ENCODE measurements around the gene CEPT1. TPM values are rescaled to one million over a fixed set of nuclear protein-coding genes. Genes with fewer than 3 reads are reported as not detected.

CEPT1 gene
- total and polyA plus RNA-seq, 2 donors (not counting 3 experiments of a cell fraction or from before 2014, with no cell fraction given): 13.6 to 29.1 TPM

DNA sequence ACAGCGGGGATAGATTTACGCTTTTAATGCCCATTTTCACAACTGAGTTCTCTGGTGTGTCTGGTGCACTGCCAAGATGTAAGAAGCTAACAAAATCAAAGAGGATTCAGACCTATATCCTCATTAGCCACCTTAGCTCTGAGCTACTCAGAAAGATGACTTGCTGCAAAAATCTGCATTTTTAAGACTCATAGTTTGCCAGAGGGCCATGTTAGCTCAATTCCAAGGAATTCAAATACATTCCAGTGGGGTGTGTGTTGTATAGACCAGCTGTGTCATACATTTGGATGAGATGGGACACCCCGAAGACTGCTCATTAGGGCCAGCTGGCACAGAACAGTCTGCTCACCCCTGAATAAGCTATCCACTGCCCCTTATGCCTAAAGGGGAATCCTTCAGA is 51.5 kb downstream of the CEPT1 start:
- dilution Hi-C loops (cut with MboI; ENCODE audit: extremely low pct_ligation_motif_present, low sequenced_read_pairs) (no loop called here), intact Hi-C loops (cut with micrococcal nuclease) (no loop called here)
- Histone ChIP-seq H3K9ac (replicated peaks; ENCODE audit: extremely low read depth, insufficient read depth, low read length) (no peak overlapping the region), H2AFZ (ENCODE audit: low read depth, low read length) (no peak overlapping the region), H3K4me1 (ENCODE audit: control insufficient read depth, extremely low read depth, insufficient read depth, low read length) (no peaks in the 10 kb centered on the region), H3K9me1 (replicated peaks; ENCODE audit: control insufficient read depth, extremely low read depth, insufficient read depth, low read length) (no peaks in the 10 kb centered on the region), H3K9me3 (replicated peaks; ENCODE audit: control insufficient read depth, insufficient read depth, low read length) (no peaks in the 10 kb centered on the region), H3K4me3 (replicated peaks in 1 of 3; ENCODE audit: insufficient read depth in 1 of 3, low read depth in 1 of 3, low read length in 3 of 3) (no peak overlapping the region), H3K36me3 (ENCODE audit: control insufficient read depth in 2 of 2, extremely low read depth in 1 of 2, insufficient read depth in 2 of 2, low read length in 2 of 2) (peaks cover 0 to 5% of the 10 kb centered on the region in 2 experiments), H3K27me3 (ENCODE audit: control insufficient read depth in 2 of 2, insufficient read depth in 2 of 2, low read length in 2 of 2) (peaks cover 5 to 6% of the 10 kb centered on the region in 2 experiments), H3K79me2 (ENCODE audit: control insufficient read depth, insufficient read depth, low read length) (no peaks in the 10 kb centered on the region), H3K27ac (ENCODE audit: insufficient read depth, low read depth, low read length) (no peak overlapping the region), H4K20me1 (replicated peaks; ENCODE audit: control insufficient read depth, extremely low read depth, insufficient read depth, low read length) (no peaks in the 10 kb centered on the region), H3K4me2 (ENCODE audit: insufficient read depth, low read length) (no peak overlapping the region)
- TF ChIP-seq GATA2 (IDR thresholded peaks at IDR 0.05; ENCODE audit: insufficient read depth, insufficient read length, low read depth, low read length) (no peak), EZH2 (IDR thresholded peaks at IDR 0.05; ENCODE audit: borderline replicate concordance, low read depth, low read length, severe bottlenecking) (no peak), POLR2A (IDR thresholded peaks at IDR 0.05; ENCODE audit: low read depth, low read length) (no peak), POLR2AphosphoS5 (IDR thresholded peaks at IDR 0.05; ENCODE audit: insufficient read depth, low read depth, low read length) (no peak)
- FAIRE-seq (no peak), DNase-seq (ENCODE audit: low read depth, low spot score) (no peak)
- no TSS peak for BruUV-seq (replicated peaks)
- POLR2A ChIA-PET: no interaction called here
- CTCF ChIA-PET: interaction anchor here (1.0 to 1.1 kb wide), 3 partner anchors 8 to 24 kb away, joined by 3 to 4 read pairs (median 4); partner anchors contain the start of gene DENND2D

DNA sequence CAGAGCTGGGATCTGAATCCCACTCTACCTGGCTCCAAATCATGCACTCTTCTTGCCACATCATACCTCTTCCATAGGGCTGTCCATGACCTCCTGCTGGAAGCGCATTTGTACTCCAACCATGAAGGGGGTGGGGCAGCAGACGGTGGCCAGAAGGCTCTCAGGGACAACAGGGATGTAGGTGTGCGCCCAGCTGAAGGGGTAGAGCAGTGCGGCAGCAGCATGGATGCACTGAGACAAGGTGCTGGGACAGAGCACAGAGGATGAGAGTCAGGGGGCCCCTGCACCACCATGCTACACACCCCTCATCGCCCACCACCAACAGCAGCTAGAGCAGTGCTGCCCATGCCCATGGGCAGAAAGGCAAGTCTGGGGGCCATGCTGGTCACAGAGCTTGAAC is 52.1 kb downstream of the CEPT1 start:
- Histone ChIP-seq H3K79me2 (ENCODE audit: control insufficient read depth, insufficient read depth, low read length) (no peaks in the 10 kb centered on the region), H3K4me1 (ENCODE audit: control insufficient read depth, extremely low read depth, insufficient read depth, low read length) (no peaks in the 10 kb centered on the region), H3K4me2 (ENCODE audit: insufficient read depth, low read length) (no peak overlapping the region), H4K20me1 (replicated peaks; ENCODE audit: control insufficient read depth, extremely low read depth, insufficient read depth, low read length) (no peaks in the 10 kb centered on the region), H3K9ac (replicated peaks; ENCODE audit: extremely low read depth, insufficient read depth, low read length) (no peak overlapping the region), H3K9me3 (replicated peaks; ENCODE audit: control insufficient read depth, insufficient read depth, low read length) (no peaks in the 10 kb centered on the region), H3K27ac (ENCODE audit: insufficient read depth, low read depth, low read length) (no peak overlapping the region), H3K4me3 (replicated peaks in 1 of 3; ENCODE audit: insufficient read depth in 1 of 3, low read depth in 1 of 3, low read length in 3 of 3) (no peak overlapping the region), H3K9me1 (replicated peaks; ENCODE audit: control insufficient read depth, extremely low read depth, insufficient read depth, low read length) (no peaks in the 10 kb centered on the region), H3K36me3 (ENCODE audit: control insufficient read depth in 2 of 2, extremely low read depth in 1 of 2, insufficient read depth in 2 of 2, low read length in 2 of 2) (peaks cover 0 to 3% of the 10 kb centered on the region in 2 experiments), H2AFZ (ENCODE audit: low read depth, low read length) (no peak overlapping the region), H3K27me3 (ENCODE audit: control insufficient read depth in 2 of 2, insufficient read depth in 2 of 2, low read length in 2 of 2) (peaks cover 5 to 6% of the 10 kb centered on the region in 2 experiments)
- BruUV-seq (replicated peaks): no TSS peak
- FAIRE-seq: no peak
- intact Hi-C loops (cut with micrococcal nuclease) (no loop called here), dilution Hi-C loops (cut with MboI; ENCODE audit: extremely low pct_ligation_motif_present, low sequenced_read_pairs) (no loop called here)
- POLR2A ChIA-PET: no interaction called here
- TF ChIP-seq JUN (IDR thresholded peaks at IDR 0.05; ENCODE audit: borderline replicate concordance, insufficient read depth, insufficient read length, low read depth) (no peak), POLR2A (IDR thresholded peaks at IDR 0.05; ENCODE audit: low read depth, low read length) (no peak)
- TF ChIP-seq, protein P1, sequence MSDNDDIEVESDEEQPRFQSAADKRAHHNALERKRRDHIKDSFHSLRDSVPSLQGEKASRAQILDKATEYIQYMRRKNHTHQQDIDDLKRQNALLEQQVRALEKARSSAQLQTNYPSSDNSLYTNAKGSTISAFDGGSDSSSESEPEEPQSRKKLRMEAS (IDR thresholded peaks at IDR 0.05; ENCODE audit: insufficient read depth, insufficient read length): no peak
- DNase-seq (ENCODE audit: low read depth, low spot score): no peak
- CTCF ChIA-PET: interaction anchor here (1.0 kb wide), 2 partner anchors 13 to 25 kb away, joined by 3 to 4 read pairs; no protein-coding TSS in a partner anchor

Data from endothelial cell of umbilical vein (primary cell).